Hematopoietic multipotent progenitor cell (in vitro differentiated cells): ENCODE measurements around the gene RETSAT. TPM values are rescaled to one million over a fixed set of nuclear protein-coding genes. Genes with fewer than 3 reads are reported as not detected.

ENCODE experiments used
- DNase-seq, 3 donors: peaks; one replicate each; pipeline ENCODE4 v3.0.0-alpha.2; 2011 to 2015; ENCODE audit warnings: low read depth in 2 of 3, low spot score in 2 of 3
- small RNA-seq: library from RNA; depleted of rRNA; stranded (forward); fragments of <200 nt; gene quantifications from one replicate; pipeline ENCODE3, GENCODE V24; 2012
- total RNA-seq: library from RNA; depleted of rRNA; stranded (reverse); fragments of >200 nt; gene quantifications from one replicate; pipeline ENCODE4 v1.2.3, GENCODE V29; 2012

Gene RETSAT
- total RNA-seq, 1 donor, result 26.4 TPM

GRCh38 chr2:85309699-85310321, 44.5 kb downstream of the RETSAT start:
- DNase-seq, result no peak

- peak in 1 of 3 donors; percentile 21 for DNase-seq
Observed at GRCh38 chr2:85308896-85309555, 45.3 kb downstream of the RETSAT start.

- DNase-seq, result no peak
Observed at GRCh38 chr2:85308201-85308600, 46.1 kb downstream of the RETSAT start.

- DNase-seq, result no peak
Observed at GRCh38 chr2:85307527-85307897, 46.8 kb downstream of the RETSAT start.

GRCh38 chr2:85303780-85304531, 50.4 kb downstream of the RETSAT start:
- no peak for DNase-seq

- DNase-seq, result no peak
Observed at GRCh38 chr2:85302121-85302520, 52.2 kb downstream of the RETSAT start.

Small RNA genes within 50 kb of the gene (small RNA-seq; reads per million reads assigned to genes)
- gene AC062037.1 (not detected), gene AC062037.2 (not detected), gene RF00019 (not detected), gene RN7SL113P (not detected)

Other genes starting within 250 kb of the RETSAT start
- not detected for gene TCF7L1, start 221.1 kb downstream of the RETSAT start, total RNA-seq
- gene TGOLN2, start 26.5 kb downstream of the RETSAT start, total RNA-seq, result 59.2 TPM
- 10.5 TPM for gene ELMOD3, start 241 bp upstream of the RETSAT start, total RNA-seq
- gene CAPG, start 55.8 kb upstream of the RETSAT start, total RNA-seq, result 122 TPM
- not detected for gene SH2D6, start 64.2 kb upstream of the RETSAT start, total RNA-seq
- 140 TPM for gene MAT2A, start 184.6 kb upstream of the RETSAT start, total RNA-seq
- gene GGCX, start 207.0 kb upstream of the RETSAT start, total RNA-seq, result 20.7 TPM
- 96.1 TPM for gene VAMP8, start 223.1 kb upstream of the RETSAT start, total RNA-seq
- 38.0 TPM for gene VAMP5, start 229.9 kb upstream of the RETSAT start, total RNA-seq
- gene RNF181, start 241.2 kb upstream of the RETSAT start, total RNA-seq, result 145 TPM
- gene TMEM150A, start 248.2 kb upstream of the RETSAT start, total RNA-seq, result 21.5 TPM